PFSK-1 (cell line): ENCODE measurements around the gene PPL.

ENCODE experiments used
- FOXP2 ChIP-seq: optimal IDR thresholded peaks from 2 replicates; pipeline ENCODE3; 2011; ENCODE audit warnings: borderline replicate concordance, control low read depth, inconsistent platforms; ENCODE audit not compliant: insufficient read depth; ENCODE audit errors: extremely low read length, extremely low read depth
- POLR2AphosphoS5 ChIP-seq: IDR thresholded peaks from 2 replicates; pipeline ENCODE4 v1.6.1; 2012; ENCODE audit warnings: low read depth, mild to moderate bottlenecking, control low read depth, low read length, moderate library complexity
- SIN3A ChIP-seq: IDR thresholded peaks from 2 replicates; pipeline ENCODE4 v1.6.1; 2012; ENCODE audit warnings: mild to moderate bottlenecking, low read length, moderate library complexity, borderline replicate concordance; ENCODE audit not compliant: insufficient read depth
- TAF1 ChIP-seq: IDR thresholded peaks from 2 replicates; pipeline ENCODE4 v1.6.1; 2012; ENCODE audit warnings: low read length, control low read depth, borderline replicate concordance; ENCODE audit not compliant: insufficient read depth

DNA sequence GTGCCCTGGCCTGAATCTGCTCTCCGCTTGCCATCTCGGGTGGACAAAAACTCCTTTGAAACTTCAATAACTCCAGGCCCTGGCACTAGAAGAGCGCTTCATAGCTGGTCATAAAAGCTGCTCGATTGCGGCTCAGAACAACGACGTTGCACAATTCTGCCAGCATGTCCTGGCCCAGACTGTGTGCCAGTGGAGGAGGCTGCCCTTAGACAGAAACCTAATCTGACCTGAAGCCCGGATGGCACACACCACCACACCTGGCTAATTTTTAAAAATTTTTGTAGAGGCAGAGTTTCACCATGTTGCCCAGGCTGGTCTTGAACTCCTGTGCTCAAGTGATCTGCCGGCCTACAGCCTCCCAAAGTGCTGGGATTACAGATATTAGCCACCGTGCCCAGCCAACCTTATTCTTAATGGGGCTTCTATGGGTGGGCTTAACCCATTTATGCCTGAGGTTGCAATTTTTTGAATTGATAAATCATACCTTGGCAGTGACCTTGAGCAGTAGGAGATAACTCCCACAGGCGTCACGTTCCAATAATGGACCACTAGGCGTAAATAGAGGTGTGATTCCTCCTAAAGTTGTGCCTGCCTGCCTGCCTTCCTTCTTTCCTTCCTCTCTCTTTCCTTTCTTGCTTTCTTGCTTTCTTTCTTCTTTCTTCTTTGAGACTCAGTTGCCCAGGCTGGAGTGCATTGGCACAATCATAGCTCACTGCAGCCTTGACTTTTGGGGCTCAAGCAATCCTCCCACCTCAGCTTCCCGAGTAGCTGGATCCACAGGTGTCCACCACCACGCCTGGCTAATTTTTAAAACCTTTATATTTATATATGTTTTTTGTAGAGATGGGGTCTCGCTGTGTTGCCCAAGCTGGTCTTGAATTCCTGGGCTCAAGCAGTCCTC, 1.1 kb upstream of the PPL start:
- TF ChIP-seq TAF1 (no peak), SIN3A (no peak), FOXP2 (no peak), POLR2AphosphoS5 (no peak)
